ENCODE measurements around the gene GAS1.

GAS1 gene

GRCh38 chr9:86939321-86939720, 8.0 kb downstream of the GAS1 start:
- no peaks in the 10 kb centered on the region for H3K79me2 ChIP-seq (ENCODE audit: insufficient read depth, low read length)
- no peak overlapping the region for H3K9ac ChIP-seq (ENCODE audit: low read depth, low read length, poor library complexity, severe bottlenecking)
- H3K27me3 ChIP-seq (ENCODE audit: insufficient read depth, low read length, poor library complexity, severe bottlenecking), result no peaks in the 10 kb centered on the region
- TF ChIP-seq EZH2phosphoT487 (IDR thresholded peaks at IDR 0.05; ENCODE audit: borderline replicate concordance), result no peak
- TF ChIP-seq CTCF (conservative IDR thresholded peaks at IDR 0.05; ENCODE audit: low read length), result no peak
- H3F3A ChIP-seq (ENCODE audit: low read depth), result no peaks in the 10 kb centered on the region
- H3K36me3 ChIP-seq (ENCODE audit: insufficient read depth, low read length), result no peaks in the 10 kb centered on the region
- no peaks in the 10 kb centered on the region for H3K9me2 ChIP-seq (replicated peaks; ENCODE audit: low read depth, low read length)
- H3K4me1 ChIP-seq (ENCODE audit: insufficient read depth, low read length, poor library complexity, severe bottlenecking), result no peaks in the 10 kb centered on the region
- no peaks in the 10 kb centered on the region for H4K20me1 ChIP-seq (ENCODE audit: insufficient read depth, low read length, poor library complexity, severe bottlenecking)
- no peaks in the 10 kb centered on the region for H3K9me3 ChIP-seq (ENCODE audit: insufficient read depth, low read depth, low read length)
- H3K4me2 ChIP-seq (ENCODE audit: low read depth, low read length, poor library complexity, severe bottlenecking), result no peak overlapping the region
- H3K4me3 ChIP-seq (ENCODE audit: low read length, poor library complexity, severe bottlenecking), result no peak overlapping the region
- no peak overlapping the region for H2AFZ ChIP-seq (ENCODE audit: low read length)

- Histone ChIP-seq H3K9me2 (replicated peaks; ENCODE audit: low read depth, low read length) (no peaks in the 10 kb centered on the region), H3F3A (ENCODE audit: low read depth) (no peaks in the 10 kb centered on the region), H3K4me1 (ENCODE audit: insufficient read depth, low read length, poor library complexity, severe bottlenecking) (no peaks in the 10 kb centered on the region), H3K27me3 (ENCODE audit: insufficient read depth, low read length, poor library complexity, severe bottlenecking) (no peaks in the 10 kb centered on the region), H3K9ac (ENCODE audit: low read depth, low read length, poor library complexity, severe bottlenecking) (no peak overlapping the region), H3K4me3 (ENCODE audit: low read length, poor library complexity, severe bottlenecking) (no peak overlapping the region), H4K20me1 (ENCODE audit: insufficient read depth, low read length, poor library complexity, severe bottlenecking) (no peaks in the 10 kb centered on the region), H3K36me3 (ENCODE audit: insufficient read depth, low read length) (no peaks in the 10 kb centered on the region), H3K9me3 (ENCODE audit: insufficient read depth, low read depth, low read length) (no peaks in the 10 kb centered on the region), H3K4me2 (ENCODE audit: low read depth, low read length, poor library complexity, severe bottlenecking) (no peak overlapping the region), H2AFZ (ENCODE audit: low read length) (no peak overlapping the region), H3K79me2 (ENCODE audit: insufficient read depth, low read length) (no peaks in the 10 kb centered on the region)
- no peak for TF ChIP-seq EZH2phosphoT487 (IDR thresholded peaks at IDR 0.05; ENCODE audit: borderline replicate concordance)
- no peak for TF ChIP-seq CTCF (conservative IDR thresholded peaks at IDR 0.05; ENCODE audit: low read length)
Observed at GRCh38 chr9:86938780-86939179, 8.5 kb downstream of the GAS1 start.

GRCh38 chr9:86926145-86926544, 21.2 kb downstream of the GAS1 start:
- H3K27me3 ChIP-seq (ENCODE audit: insufficient read depth, low read length, poor library complexity, severe bottlenecking), result no peaks in the 10 kb centered on the region
- no peak overlapping the region for H3K4me3 ChIP-seq (ENCODE audit: low read length, poor library complexity, severe bottlenecking)
- H3K79me2 ChIP-seq (ENCODE audit: insufficient read depth, low read length), result no peaks in the 10 kb centered on the region
- no peak overlapping the region for H2AFZ ChIP-seq (ENCODE audit: low read length)
- H3K4me1 ChIP-seq (ENCODE audit: insufficient read depth, low read length, poor library complexity, severe bottlenecking), result no peaks in the 10 kb centered on the region
- no peaks in the 10 kb centered on the region for H3K9me3 ChIP-seq (ENCODE audit: insufficient read depth, low read depth, low read length)
- no peaks in the 10 kb centered on the region for H4K20me1 ChIP-seq (ENCODE audit: insufficient read depth, low read length, poor library complexity, severe bottlenecking)
- TF ChIP-seq CTCF (conservative IDR thresholded peaks at IDR 0.05; ENCODE audit: low read length), result no peak
- TF ChIP-seq EZH2phosphoT487 (IDR thresholded peaks at IDR 0.05; ENCODE audit: borderline replicate concordance), result no peak
- H3K4me2 ChIP-seq (ENCODE audit: low read depth, low read length, poor library complexity, severe bottlenecking), result no peak overlapping the region
- H3K9me2 ChIP-seq (replicated peaks; ENCODE audit: low read depth, low read length), result no peaks in the 10 kb centered on the region
- no peaks in the 10 kb centered on the region for H3F3A ChIP-seq (ENCODE audit: low read depth)
- H3K36me3 ChIP-seq (ENCODE audit: insufficient read depth, low read length), result no peaks in the 10 kb centered on the region
- H3K9ac ChIP-seq (ENCODE audit: low read depth, low read length, poor library complexity, severe bottlenecking), result no peak overlapping the region
